T-helper 1 cell treated with Interleukin-12 subunit alpha and Interleukin-12 subunit beta and Interleukin-4 antibody, amounts not matched to agents 30 ng/mL and 1 ng/mL, for 36 hours (primary cell): Measurements from ENCODE around the gene B9D1. TPM values are rescaled to one million over a fixed set of nuclear protein-coding genes. Genes with fewer than 3 reads are reported as not detected.

ENCODE experiments used
- intact Hi-C: fragments of 100-400 bp; cut with micrococcal nuclease; formaldehyde crosslinking; loops from one replicate; pipeline ENCODE4 v1.15.1; 2024
- total RNA-seq: library from RNA; stranded (reverse); gene quantifications from 2 replicates; pipeline ENCODE4 v1.2.3, GENCODE V29; 2022

Gene B9D1
- total RNA-seq, 1 donor from 2014 or later, result 2.5 TPM

DNA sequence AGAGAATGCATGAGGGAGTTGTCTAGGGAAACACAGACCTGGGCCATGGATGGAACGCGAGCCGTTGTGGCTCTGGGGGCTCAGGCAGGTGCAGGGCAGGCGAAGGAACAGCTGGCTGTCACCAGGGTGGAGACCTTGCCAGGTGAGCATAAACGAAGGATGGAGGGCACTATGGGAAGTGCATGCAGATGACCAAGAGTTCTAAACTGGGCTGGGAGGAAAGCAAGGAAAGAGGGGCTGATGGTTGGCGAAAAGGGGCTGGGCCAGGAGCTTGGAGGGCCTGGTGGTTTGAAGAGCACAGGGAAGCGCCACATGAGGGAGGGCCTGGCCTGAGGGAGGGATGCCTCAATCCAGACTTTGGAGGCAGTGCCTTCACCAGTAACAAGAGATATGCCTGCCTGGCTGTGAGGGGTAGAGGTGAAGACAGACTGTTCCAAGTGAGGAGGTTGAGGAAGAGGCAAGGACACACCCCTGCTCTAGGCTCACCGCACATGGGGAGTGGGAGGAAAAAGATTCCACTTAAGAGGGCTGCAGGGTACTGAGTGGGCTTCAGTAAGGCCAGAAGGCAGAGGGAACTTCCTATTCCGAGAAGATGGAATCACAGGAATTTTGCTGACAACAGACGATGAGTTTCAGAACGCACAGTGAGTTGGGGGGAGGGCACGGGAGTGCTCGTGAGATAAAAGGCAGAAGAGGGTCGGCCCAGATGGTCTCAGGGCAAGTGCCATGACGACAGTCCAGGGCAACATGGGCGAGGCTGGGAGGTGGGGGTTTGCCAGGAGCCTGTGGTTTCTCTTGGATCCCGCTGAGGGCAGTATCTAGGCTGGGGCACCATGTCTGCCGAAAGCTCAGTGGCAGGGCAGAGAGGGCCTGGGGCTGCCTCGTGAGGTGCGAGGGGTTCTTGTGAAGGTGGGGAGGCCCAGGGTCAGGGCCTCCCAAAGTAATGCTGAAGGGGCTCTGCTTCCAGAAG lies 20.6 kb downstream of the B9D1 start:
- intact Hi-C loops, result no loop called here

DNA sequence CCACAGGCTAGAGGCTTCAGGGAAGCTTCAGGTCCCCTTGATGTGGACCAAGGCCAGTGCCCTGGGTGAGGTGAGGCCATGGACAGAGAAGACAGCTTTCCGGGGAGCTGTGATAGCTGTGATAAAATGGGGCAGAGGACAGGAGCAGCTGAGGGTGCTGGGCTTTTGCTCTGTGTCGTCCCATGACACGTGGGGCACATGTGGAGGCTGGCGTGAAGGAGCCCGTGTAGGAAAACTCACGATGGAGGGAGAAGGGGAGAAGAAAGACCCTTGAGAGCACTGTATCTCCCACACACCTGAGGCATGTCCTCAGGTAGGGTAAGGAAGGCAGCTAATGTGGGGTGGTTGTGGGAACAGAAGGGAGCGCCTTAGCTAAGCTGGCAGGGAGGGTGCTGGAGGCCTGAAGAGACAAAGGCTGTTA lies 21.3 kb downstream of the B9D1 start:
- intact Hi-C loops, result no loop called here

DNA sequence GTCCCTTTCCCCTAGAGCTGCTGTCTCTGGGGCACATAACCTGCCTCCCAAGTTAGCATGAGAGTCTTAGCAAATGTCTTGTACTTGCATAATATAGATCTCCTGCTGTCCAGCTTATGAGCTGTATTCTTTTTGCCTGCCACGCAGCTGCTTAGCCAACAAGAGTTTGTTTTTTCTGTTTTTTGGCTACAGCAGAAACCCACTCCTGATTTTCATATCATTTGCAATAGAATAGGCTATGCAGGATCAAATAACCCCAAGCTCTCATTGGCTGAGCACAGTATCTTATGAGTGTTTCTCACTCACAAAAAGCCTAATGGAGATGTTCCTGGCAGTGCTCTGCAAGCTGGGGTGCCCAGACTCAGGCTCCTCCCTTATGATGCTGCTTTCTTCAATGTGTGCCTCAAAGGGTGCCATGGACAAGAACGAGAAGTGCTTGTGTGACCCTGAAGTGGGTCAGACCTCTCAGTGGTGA lies 23.1 kb downstream of the B9D1 start:
- intact Hi-C loops, result no loop called here

DNA sequence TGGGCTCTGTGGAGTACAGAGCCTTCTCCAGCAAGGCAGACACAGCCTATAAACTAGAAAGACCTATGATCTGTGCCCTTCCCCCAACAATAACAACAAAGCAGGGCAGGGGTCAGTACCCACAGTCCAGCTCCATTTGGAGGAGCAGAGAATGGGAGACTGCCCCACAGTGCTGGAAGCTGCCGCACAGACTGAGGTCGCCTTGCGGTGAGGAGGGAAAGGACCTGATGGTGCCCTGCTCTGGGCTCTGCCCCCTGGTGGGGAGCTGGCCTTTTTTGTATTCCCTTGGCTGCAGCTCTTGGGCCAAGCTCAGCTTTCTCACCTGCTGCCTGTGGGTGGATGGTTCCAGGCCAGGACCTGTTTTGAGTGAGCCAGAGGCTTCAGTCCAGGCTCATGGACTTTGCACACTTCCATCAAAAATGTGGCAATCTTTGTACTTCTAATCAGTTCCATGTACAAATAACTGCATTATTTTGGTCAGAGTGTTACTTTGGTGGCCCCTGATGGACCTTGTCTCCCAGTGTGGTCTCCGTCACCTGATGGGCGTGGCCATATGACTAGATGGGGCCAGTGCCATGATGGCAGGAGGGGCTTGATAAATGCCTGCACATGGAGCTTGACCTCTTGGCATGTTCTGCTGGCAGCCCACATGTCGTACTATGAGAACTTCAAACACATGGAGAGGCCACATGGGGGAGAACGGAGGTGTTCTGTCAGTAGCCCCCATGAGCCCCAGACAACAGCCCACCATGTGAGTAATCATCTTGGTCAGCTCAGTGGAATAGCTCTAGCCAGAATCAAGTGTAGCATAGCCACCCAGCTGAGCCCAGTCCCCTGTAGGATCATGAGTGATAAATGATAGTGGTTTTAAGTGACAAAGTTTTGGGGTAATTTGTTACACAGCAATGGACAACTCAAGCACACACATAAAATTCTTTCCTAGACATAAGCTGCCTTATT lies 24.2 kb downstream of the B9D1 start:
- intact Hi-C loops, result no loop called here

DNA sequence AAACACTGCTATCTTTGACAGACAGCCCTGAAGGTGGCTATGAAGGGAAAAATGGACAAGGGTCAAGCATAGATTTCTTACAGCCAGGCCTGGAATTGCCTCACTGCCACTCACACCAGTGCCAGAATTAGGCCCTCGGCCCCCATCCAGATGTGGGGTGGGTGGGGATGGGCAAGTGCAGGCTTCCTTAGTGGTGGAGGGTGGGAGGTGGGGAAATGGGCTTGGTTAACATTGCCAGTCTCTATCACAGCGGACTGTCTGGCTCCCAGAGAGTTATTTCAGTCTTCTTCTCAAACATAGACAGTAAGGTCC lies 24.9 kb downstream of the B9D1 start:
- intact Hi-C loops, result no loop called here

DNA sequence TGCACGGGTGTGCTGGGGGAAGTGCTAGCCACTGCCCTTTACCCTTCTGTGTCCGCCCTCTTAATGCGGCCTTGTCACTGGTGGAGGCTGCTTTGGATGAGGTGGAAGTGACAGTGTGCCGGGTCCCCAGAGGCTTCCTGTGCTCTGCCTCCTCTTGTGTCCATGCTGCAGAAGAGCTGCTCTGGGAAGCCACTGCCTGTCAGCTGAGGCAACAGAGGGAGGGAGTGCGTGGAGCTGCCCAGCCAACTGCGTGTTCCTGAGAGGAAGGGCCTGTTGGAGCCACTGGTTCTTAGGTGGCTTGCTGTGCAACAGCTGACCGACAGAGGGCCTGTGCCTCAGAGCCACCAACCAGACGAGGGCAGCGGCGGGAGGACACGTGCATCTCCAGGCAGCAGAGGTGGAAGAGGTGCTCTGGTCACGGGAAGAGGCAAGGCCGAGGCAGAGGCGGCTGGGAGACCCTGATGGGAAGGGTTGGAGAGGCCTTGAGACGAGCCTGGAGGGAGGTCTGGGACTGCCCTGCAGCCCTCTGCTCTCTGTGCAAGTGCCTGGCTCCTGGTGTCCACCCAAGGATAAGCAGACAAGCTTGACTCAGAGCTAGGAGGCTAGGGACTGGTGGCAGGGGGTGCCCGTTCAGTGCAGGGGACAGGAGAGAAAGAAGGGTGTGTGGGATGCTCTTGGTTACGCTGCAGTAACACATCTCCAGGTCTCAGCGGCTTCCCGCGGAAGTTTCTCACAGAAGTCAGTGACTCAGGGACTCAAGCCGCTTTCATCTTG lies 25.4 kb downstream of the B9D1 start:
- intact Hi-C loops, result no loop called here

DNA sequence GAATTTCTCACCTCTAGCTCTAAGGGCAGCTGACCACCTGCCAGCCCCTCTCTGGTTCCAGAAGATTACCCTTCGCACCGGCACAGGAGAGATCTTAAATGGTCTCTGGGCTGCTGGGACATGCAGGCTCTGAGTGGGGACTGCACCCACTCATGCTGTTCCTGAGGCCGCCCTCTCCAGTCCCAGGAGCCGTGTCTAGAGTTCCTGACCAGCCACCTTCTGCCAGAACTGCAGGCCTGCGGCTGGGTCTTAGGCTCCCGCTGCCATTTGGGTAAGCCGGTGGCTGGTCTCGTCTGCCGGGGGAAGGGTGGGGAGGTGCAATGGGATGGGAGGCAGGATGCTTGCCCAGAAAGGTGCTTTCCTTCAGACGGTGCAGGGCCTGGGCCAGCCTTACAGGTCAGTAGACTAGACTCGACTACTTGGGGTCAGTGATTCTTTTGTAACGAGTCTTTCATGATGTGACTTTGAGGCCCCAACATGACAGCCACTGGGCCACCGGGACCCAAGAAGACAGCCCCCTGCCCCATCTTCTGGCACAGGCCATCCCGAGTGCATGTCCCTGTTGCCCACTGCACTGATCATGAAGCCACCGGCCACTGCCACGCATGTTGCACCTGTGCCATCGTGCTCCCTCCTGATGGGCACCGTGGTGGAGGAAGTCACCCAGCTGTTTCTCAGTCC lies 26.4 kb downstream of the B9D1 start:
- intact Hi-C loops, result no loop called here

DNA sequence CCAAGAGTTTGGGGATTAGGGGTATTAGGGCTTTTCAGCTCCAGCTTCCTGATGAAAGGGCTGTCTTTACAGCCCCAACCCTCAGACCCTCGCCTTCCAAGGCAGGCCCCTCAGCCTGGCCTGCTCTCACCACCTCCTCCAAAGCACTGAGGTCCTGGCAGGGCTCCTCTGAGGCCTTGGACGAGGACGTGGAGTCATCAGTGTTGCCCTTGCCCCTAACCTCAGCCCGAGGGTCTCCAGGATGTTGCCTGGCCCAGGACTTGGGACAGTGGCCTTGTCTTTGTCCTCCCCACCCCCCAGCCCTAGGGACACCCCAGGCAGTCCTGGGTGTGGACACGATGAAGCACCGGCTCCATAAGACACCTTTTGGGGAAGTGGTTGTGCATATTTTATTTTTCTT lies 28.2 kb downstream of the B9D1 start:
- intact Hi-C loops, result no loop called here

DNA sequence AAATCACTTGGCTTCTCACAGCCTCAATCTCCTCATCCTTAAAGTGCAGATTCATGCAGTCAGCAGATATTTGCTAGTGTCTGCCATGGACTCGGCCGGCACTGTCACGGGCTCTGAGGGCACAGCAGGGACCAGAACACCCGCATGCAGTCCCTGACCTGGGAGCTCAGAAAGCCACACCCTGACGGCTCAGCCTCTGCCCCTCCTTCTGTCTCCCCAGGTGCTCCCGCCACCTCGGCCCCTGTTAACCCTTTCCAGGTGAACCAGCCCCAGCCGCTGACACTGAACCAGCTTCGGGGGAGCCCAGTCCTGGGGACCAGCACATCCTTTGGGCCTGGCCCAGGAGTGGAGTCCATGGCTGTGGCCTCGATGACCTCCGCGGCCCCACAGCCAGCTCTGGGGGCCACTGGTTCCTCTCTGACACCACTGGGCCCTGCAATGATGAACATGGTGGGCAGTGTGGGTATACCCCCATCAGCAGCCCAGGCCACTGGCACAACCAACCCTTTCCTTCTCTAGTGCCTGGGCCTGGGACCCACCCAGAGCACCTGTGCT lies 28.7 kb downstream of the B9D1 start:
- intact Hi-C loops, result no loop called here

DNA sequence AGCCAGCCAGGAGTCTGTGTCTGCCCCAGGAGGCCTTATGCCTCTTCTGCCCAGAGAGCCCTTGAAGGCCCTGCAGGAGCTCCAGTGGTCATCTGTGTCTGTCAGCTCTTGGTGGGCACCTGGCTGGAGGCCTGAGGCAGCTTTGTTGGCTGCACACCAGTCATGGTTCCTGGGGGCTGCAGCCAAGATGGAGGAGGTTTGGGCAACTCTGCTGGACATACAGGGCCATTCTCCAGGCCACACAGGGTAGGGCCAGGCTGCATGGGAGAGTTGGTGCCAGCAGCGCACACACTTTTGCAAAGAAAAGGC lies 29.4 kb downstream of the B9D1 start:
- intact Hi-C loops, result no loop called here

DNA sequence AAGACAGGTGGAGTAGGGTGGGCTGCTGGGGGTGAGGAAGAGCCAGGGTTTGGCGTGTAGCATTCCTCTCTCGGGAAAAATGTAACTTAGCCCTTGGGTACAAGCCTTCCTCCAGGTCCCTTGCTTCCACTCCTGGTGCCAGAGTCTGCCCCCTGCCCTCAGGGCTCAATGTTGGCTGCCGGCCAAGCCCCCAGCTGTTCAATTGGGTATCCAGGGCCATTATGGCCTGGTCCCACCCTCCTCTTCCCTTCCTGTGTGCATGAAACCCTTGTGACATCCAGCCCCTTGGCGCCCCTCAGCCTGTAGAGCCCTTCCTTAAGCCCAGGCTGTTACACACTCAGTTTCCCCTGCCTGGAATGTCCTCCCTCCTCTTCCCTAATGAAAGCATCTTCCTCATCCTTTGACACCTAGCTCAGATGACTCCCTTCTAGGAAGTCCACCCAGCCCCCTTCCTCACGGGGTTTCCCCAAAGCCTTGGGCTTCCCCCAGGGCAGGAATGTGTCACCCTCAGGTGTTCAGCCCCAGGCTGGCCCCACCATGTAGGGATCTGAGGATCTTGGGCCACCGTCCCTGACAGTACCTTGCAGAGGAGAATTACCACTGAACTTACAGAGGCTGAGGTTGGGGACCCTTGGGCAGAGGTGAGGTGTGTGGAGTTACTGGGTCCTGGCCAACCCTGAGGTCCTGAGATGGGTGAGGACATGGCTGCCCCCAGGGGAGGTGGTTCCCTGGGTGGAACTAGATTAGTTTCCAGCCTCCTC lies 30.0 kb downstream of the B9D1 start:
- intact Hi-C loops, result no loop called here

DNA sequence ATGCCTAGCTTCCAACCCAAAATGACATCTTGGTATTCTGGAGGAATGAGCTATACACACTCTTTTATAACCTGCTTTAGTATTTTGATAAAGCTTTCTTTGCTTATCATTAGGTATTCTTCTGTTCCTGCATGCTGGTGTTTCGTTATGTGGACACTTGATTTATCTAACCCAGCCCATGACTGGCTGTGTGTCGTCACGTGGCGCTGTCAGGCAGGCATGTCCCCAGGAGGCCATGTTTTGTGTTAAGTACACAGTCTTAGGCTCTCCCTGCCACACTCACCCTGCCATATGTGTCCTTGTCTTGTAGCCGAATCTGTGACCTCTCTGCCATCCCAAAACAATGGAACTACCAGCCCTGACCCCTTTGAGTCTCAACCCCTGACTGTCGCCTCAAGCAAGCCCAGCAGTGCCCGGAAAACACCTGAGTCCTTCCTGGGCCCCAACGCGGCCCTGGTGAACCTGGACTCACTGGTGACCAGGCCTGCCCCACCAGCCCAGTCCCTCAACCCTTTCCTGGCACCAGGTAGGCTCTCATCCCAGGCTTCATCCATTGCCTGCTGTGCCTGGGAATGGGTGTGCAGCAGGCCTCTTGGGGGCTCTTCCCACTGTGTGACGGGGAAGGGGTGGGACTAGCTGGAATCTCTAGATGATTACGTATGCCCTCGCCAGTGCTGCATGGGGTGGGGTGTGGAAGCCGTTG lies 30.8 kb downstream of the B9D1 start:
- intact Hi-C loops, result no loop called here

DNA sequence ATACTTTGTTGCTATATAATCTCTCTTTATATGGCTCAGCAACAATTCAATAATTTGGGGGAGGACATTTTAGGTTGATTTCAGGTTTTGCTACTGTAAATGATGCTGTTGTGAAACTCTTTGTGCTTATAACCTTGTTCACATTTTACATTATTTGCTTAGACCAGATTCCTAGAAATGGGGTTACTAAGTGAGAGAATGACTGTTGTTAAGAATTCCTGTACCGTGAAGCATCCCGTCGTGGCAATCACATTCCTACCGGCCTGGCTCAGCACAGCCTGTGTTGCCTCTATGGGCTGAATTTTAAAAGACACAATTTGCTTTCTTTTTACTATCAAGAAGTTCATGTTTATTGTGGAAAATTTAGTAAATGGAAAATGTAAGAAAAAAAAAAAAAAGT lies 31.4 kb downstream of the B9D1 start:
- intact Hi-C loops, result no loop called here

DNA sequence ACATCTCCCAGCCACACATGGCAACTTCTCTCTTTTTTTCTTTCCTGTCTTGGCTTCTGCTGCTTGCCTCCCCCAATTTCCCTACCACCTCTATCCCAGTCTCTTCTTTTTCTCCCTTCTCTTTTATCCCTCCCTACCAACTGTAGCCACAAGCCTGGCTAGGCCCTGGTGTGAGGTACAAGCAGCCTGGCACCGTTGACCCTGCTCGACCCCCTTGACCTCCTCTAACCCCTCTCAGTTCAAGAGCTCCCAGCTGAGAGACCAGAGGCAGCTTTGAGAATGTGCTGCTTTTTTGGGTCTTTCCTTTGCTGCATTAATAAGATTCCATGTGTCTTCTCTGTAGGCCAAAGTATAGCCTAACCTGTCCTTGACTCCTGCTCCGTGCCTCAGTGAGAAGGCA lies 32.3 kb downstream of the B9D1 start:
- intact Hi-C loops, result no loop called here

DNA sequence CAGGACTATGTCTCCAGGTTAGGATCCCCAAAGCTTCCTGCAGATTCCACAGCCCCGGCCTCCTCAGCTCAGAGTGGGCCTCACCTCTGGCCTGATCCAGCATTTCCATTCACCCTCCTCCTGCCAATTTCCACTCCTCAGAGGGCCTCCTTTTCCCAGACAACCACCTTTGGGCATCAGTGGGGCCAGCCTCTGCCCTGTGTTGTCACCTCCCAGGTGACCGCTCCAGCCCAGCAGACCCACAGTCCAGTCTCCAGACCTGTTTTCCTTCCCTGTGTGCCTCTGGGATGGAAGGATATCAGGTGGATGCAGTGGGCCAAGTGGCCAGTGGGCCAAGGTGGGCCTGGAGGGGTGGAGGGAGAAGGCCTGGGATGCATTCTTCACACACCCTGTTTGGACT lies 32.7 kb downstream of the B9D1 start:
- intact Hi-C loops, result no loop called here

DNA sequence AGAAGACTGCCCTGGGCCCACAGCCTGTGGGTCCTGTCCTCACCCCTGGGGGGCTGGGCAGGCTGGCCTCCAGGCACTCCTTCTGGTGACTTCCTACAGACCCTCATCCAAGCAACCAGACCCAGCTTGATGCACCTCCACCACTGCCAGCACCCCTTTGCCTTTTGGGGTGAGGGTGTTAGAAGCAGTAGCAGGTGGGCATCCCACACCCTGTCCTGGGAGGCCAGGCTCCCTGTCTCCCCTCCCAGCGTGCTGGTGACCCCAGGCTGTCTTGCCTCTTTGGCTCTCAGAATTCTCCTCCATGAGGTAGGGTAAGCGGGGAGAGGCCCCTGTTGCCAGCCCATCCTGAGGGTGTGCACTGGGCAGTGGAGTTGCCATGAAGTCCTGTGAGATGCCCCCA lies 33.4 kb downstream of the B9D1 start:
- intact Hi-C loops, result no loop called here

DNA sequence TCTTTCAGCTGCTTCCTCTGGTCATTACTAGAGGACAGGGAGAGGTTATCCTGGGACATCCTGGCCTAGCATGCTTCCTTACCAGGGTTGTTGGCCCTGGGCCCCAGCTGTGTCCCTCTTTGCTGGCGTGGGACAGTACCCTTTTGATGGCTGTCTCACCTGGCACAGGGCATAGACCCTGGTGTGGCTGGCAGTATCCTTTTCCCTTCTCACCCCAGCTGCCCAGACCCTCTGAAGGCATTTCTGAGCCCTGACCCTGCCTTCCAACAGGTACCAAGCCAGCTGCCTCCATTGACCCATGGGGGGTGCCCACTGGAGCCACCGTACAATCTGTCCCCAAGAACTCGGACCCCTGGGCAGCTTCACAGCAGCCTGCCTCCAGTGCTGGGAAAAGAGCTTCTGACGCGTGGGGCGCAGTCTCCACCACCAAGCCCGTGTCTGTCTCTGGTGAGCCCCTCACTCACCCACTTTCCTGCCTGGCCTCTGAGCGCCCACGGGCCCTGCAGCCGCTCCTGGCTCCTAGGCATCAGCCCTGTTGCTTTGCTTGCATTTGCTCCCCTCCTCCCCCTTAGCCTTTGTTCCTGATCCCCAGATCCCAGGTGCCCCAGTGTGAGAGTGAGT lies 34.0 kb downstream of the B9D1 start:
- intact Hi-C loops, result no loop called here

DNA sequence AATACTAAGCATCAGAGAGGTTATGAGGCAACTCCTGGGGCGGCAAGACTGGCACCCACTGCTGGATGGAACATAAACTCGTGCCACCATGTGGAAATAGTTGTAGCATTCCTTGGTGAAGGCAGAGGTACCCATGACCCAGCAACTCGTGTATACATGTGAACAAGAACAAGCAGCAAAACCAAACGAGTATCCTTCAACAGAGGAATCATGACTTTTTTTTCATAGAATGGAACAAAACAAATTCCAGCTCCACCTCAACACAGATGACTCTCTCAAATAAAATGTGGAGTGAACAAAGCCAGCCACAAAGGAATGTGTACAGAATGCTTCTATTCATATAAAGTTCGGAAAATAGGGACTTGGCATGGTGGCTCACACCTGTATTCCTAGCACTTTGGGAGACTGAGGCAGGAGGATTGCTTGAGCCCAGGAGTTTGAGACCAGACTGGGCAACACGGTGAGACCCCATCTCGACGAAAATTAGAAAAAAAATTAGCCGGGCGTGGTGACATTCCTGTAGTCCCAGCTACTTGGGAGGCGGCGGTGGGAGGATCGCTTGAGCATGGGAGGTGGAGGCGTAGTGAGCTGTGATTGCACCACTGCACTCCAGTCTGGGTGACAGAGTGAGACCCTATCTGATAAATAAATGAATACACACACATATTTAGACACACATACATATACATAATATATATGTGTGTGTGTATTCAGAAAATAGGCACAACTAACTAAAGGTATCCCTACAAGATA lies 35.3 kb downstream of the B9D1 start:
- intact Hi-C loops, result no loop called here
